SK-N-SH (cell line): ENCODE results near the gene NUSAP1. TPM values are rescaled to one million over a fixed set of nuclear protein-coding genes. Genes with fewer than 3 reads are reported as not detected.

Experiments used
- CTCF ChIA-PET: fragments of 300-600, 350-600 bp; formaldehyde crosslinking; extraction: SDS; loops from one replicate; lab custom pipeline; 2021; lab: Yijun Ruan, JAX
- POLR2A ChIA-PET: fragments of 350-600 bp; sonication (Branson Sonifier 250); formaldehyde crosslinking; extraction: SDS; loops from one replicate; lab custom pipeline; 2020; ENCODE audit warnings: antibody characterized with exemption, inconsistent platforms; lab: Yijun Ruan, JAX
- DNase-seq: peaks from one replicate; pipeline ENCODE4 v3.0.0; 2012
- H2AFZ ChIP-seq: fragments of 200-600 bp; sonication (generic); 2 replicates; pipeline ENCODE4 v1.8.1; 2016; ENCODE audit warnings: antibody characterized with exemption, mild to moderate bottlenecking, low read depth
- H3F3A ChIP-seq: fragments of 200-600 bp; sonication (generic); replicated peaks from 2 replicates; pipeline ENCODE3; 2016; ENCODE audit warnings: antibody characterized with exemption, mild to moderate bottlenecking; ENCODE audit not compliant: insufficient read depth
- H3K27ac ChIP-seq, 2 experiments: fragments of 200-500 bp in 1 of 2; fragments of 200-600 bp in 1 of 2; sonication (Bioruptor generic) in 1 of 2; sonication (generic), shearing (Covaris generic) in 1 of 2; 2 replicates each; pipeline versions ENCODE4 v1.5.1 to v1.6.1; 2014 to 2016; ENCODE audit warnings: low read depth in 2 of 2, inconsistent platforms in 1 of 2, low read length in 1 of 2, mild to moderate bottlenecking in 1 of 2, mixed read lengths in 1 of 2
- H3K27me3 ChIP-seq: fragments of 200-600 bp; sonication (generic), shearing (Covaris generic); 2 replicates; pipeline ENCODE4 v1.6.1; 2016; ENCODE audit warnings: mixed run types; ENCODE audit not compliant: insufficient read depth
- H3K36me3 ChIP-seq, 2 experiments: fragments of 200-500 bp in 1 of 2; fragments of 200-600 bp in 1 of 2; sonication (Bioruptor generic) in 1 of 2; sonication (generic) in 1 of 2; replicated peaks in 1 of 2; 2 replicates each; pipeline versions ENCODE3 to v1.5.1; 2014 to 2016; ENCODE audit warnings: low read length in 1 of 2, mild to moderate bottlenecking in 1 of 2; ENCODE audit not compliant: insufficient read depth in 2 of 2, control insufficient read depth in 1 of 2
- H3K4me1 ChIP-seq, 2 experiments: fragments of 200-500 bp in 1 of 2; fragments of 200-600 bp in 1 of 2; sonication (Bioruptor generic) in 1 of 2; sonication (generic), shearing (Covaris generic) in 1 of 2; 2 replicates each; pipeline versions ENCODE4 v1.5.1 to v1.6.1; 2014 to 2016; ENCODE audit warnings: low read depth in 1 of 2, low read length in 1 of 2, mixed run types in 1 of 2; ENCODE audit not compliant: insufficient read depth in 2 of 2, control insufficient read depth in 1 of 2
- H3K4me2 ChIP-seq: fragments of 200-600 bp; sonication (generic), shearing (Covaris generic); 2 replicates; pipeline ENCODE4 v1.6.1; 2017; ENCODE audit warnings: mixed run types
- H3K4me3 ChIP-seq, 2 experiments: fragments of 200-500 bp in 1 of 2; fragments of 200-600 bp in 1 of 2; sonication (Bioruptor generic) in 1 of 2; sonication (generic), shearing (Covaris generic) in 1 of 2; 2 replicates each; pipeline versions ENCODE4 v1.5.1 to v1.8.1; 2014 to 2016; ENCODE audit warnings: low read depth in 2 of 2, inconsistent platforms in 1 of 2, low read length in 1 of 2, mild to moderate bottlenecking in 1 of 2, mixed read lengths in 1 of 2, moderate library complexity in 1 of 2
- H3K79me2 ChIP-seq: fragments of 200-600 bp; sonication (generic); 2 replicates; pipeline ENCODE4 v1.8.1; 2017; ENCODE audit warnings: mild to moderate bottlenecking; ENCODE audit not compliant: insufficient read depth
- H3K9ac ChIP-seq: fragments of 200-600 bp; sonication (generic); 2 replicates; pipeline ENCODE4 v1.6.1; 2017; ENCODE audit warnings: mixed run types
- H3K9me2 ChIP-seq: fragments of 200-600 bp; sonication (generic); 2 replicates; pipeline ENCODE4 v1.6.1; 2017; ENCODE audit warnings: mixed run types
- H3K9me3 ChIP-seq: fragments of 200-600 bp; sonication (generic); 2 replicates; pipeline ENCODE4 v1.6.1; 2017; ENCODE audit warnings: mixed run types, mild to moderate bottlenecking, moderate library complexity
- H4K20me1 ChIP-seq: fragments of 200-600 bp; sonication (generic); 2 replicates; pipeline ENCODE4 v1.6.1; 2017; ENCODE audit warnings: mild to moderate bottlenecking, mixed run types; ENCODE audit not compliant: insufficient read depth
- EP300 ChIP-seq, 2 experiments: IDR thresholded peaks; 2 replicates each; pipeline versions ENCODE4 v1.4.0 to v1.6.1; 2012; ENCODE audit warnings: borderline replicate concordance in 1 of 2, low read depth in 1 of 2, low read length in 1 of 2
- NFIC ChIP-seq: IDR thresholded peaks from 2 replicates; pipeline ENCODE4 v1.4.0; 2012; ENCODE audit warnings: borderline replicate concordance
- NRF1 ChIP-seq: IDR thresholded peaks from 2 replicates; pipeline ENCODE4 v1.6.1; 2012; ENCODE audit warnings: low read depth, mild to moderate bottlenecking, low read length
- POLR2AphosphoS5 ChIP-seq: IDR thresholded peaks from 2 replicates; pipeline ENCODE4 v1.6.1; 2012; ENCODE audit warnings: low read depth, low read length
- SMC3 ChIP-seq: IDR thresholded peaks from 2 replicates; pipeline ENCODE4 v1.6.1; 2012; ENCODE audit warnings: low read depth, low read length, improper control_type of control experiment
- TCF12 ChIP-seq: IDR thresholded peaks from 2 replicates; pipeline ENCODE4 v1.4.0; 2012
- YY1 ChIP-seq: IDR thresholded peaks from 2 replicates; pipeline ENCODE4 v1.4.0; 2012; ENCODE audit warnings: low read depth, mild to moderate bottlenecking
- ZBTB33 ChIP-seq: IDR thresholded peaks from 2 replicates; pipeline ENCODE4 v1.4.0; 2012; ENCODE audit warnings: low read depth, borderline replicate concordance
- WGBS: methylation state at CpG from one replicate; pipeline ENCODE4 v1.1.6; 2017; ENCODE audit warnings: low lambda C conversion rate; 5-methylcytosine and 5-hydroxymethylcytosine counted together
- polyA plus RNA-seq, 3 experiments: library from polyadenylated mRNA; depleted of rRNA; stranded (reverse); fragments of >200 nt; gene quantifications; 2 replicates each; pipeline ENCODE4 v1.2.3, GENCODE V29; 2012
- TF ChIP-seq, protein P1 (sequence below): IDR thresholded peaks from 2 replicates; pipeline ENCODE4 v1.6.1; 2012; ENCODE audit warnings: mild to moderate bottlenecking, low read depth, low read length, moderate library complexity
- TF ChIP-seq, protein P2 (sequence below): fragments of 200-600 bp; sonication (generic); IDR thresholded peaks from 2 replicates; pipeline ENCODE4 v1.6.1; 2017; ENCODE audit warnings: antibody characterized with exemption, mild to moderate bottlenecking, moderate library complexity
- TF ChIP-seq, protein P3 (sequence below): IDR thresholded peaks from 2 replicates; pipeline ENCODE4 v1.4.0; 2012; ENCODE audit warnings: low read depth, borderline replicate concordance

Gene NUSAP1
- polyA plus RNA-seq, 1 of the 3 experiments (the other 2 are of a cell fraction): 41.1 TPM

DNA sequence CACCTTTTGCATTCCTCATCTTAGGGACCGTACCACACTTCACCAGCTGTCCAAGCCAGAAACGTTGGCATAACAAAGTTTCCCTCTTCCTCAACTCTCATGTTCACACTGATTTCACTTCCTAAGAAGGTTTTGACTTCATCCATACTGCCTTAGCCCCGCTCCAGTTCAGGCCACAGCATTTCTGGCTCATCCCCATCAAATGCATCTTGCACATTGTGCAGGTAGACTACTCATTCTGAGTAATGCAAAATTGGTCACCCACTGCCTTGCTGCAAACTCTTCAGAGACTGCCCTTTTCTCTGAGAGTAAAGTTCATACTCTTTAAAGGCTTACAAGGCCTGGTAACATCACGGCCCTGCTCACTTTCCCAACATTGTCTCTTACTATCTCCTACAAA is 8.8 kb downstream of the NUSAP1 start:
- Histone ChIP-seq H3K27ac (no peak overlapping the region), H3K4me3 (no peak overlapping the region), H3K36me3 (peaks cover 4 to 12% of the 10 kb centered on the region in 2 experiments)
- POLR2A ChIA-PET: no interaction called here
- TF ChIP-seq, protein P1, sequence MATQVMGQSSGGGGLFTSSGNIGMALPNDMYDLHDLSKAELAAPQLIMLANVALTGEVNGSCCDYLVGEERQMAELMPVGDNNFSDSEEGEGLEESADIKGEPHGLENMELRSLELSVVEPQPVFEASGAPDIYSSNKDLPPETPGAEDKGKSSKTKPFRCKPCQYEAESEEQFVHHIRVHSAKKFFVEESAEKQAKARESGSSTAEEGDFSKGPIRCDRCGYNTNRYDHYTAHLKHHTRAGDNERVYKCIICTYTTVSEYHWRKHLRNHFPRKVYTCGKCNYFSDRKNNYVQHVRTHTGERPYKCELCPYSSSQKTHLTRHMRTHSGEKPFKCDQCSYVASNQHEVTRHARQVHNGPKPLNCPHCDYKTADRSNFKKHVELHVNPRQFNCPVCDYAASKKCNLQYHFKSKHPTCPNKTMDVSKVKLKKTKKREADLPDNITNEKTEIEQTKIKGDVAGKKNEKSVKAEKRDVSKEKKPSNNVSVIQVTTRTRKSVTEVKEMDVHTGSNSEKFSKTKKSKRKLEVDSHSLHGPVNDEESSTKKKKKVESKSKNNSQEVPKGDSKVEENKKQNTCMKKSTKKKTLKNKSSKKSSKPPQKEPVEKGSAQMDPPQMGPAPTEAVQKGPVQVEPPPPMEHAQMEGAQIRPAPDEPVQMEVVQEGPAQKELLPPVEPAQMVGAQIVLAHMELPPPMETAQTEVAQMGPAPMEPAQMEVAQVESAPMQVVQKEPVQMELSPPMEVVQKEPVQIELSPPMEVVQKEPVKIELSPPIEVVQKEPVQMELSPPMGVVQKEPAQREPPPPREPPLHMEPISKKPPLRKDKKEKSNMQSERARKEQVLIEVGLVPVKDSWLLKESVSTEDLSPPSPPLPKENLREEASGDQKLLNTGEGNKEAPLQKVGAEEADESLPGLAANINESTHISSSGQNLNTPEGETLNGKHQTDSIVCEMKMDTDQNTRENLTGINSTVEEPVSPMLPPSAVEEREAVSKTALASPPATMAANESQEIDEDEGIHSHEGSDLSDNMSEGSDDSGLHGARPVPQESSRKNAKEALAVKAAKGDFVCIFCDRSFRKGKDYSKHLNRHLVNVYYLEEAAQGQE: no peak
- TF ChIP-seq, protein P2, sequence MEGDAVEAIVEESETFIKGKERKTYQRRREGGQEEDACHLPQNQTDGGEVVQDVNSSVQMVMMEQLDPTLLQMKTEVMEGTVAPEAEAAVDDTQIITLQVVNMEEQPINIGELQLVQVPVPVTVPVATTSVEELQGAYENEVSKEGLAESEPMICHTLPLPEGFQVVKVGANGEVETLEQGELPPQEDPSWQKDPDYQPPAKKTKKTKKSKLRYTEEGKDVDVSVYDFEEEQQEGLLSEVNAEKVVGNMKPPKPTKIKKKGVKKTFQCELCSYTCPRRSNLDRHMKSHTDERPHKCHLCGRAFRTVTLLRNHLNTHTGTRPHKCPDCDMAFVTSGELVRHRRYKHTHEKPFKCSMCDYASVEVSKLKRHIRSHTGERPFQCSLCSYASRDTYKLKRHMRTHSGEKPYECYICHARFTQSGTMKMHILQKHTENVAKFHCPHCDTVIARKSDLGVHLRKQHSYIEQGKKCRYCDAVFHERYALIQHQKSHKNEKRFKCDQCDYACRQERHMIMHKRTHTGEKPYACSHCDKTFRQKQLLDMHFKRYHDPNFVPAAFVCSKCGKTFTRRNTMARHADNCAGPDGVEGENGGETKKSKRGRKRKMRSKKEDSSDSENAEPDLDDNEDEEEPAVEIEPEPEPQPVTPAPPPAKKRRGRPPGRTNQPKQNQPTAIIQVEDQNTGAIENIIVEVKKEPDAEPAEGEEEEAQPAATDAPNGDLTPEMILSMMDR: no peak
- TF ChIP-seq, protein P3, sequence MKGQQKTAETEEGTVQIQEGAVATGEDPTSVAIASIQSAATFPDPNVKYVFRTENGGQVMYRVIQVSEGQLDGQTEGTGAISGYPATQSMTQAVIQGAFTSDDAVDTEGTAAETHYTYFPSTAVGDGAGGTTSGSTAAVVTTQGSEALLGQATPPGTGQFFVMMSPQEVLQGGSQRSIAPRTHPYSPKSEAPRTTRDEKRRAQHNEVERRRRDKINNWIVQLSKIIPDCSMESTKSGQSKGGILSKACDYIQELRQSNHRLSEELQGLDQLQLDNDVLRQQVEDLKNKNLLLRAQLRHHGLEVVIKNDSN: no peak
- TF ChIP-seq TCF12 (no peak), NFIC (no peak), YY1 (no peak), SMC3 (no peak)
- TF ChIP-seq, all 33 proteins: peak for 0
- Histone ChIP-seq H4K20me1 (peaks cover 11% of the 10 kb centered on the region; the same call in 1 of the 2 replicates), H3K27me3 (no peaks in the 10 kb centered on the region), H3K79me2 (peaks cover 98% of the 10 kb centered on the region), H3F3A (no peaks in the 10 kb centered on the region), H2AFZ (no peak overlapping the region), H3K9ac (no peak overlapping the region), H3K4me2 (no peak overlapping the region), H3K4me1 (no peaks in the 10 kb centered on the region), H3K9me2 (no peaks in the 10 kb centered on the region), H3K9me3 (no peaks in the 10 kb centered on the region)
- CTCF ChIA-PET: no interaction called here
- 73% methylated on average over 4 of the region's 4 CpGs for WGBS
- no peak for DNase-seq

- H3K4me1 ChIP-seq: no peaks in the 10 kb centered on the region
- no peak overlapping the region for H3K9ac ChIP-seq
- H3F3A ChIP-seq: no peaks in the 10 kb centered on the region
- ChIA-PET POLR2A (no interaction called here), CTCF (no interaction called here)
- DNase-seq: no peak
- peaks cover 68% of the 10 kb centered on the region for H3K79me2 ChIP-seq
- no peak overlapping the region for H2AFZ ChIP-seq
- H3K9me2 ChIP-seq: no peaks in the 10 kb centered on the region
- H3K4me3 ChIP-seq: no peak overlapping the region
- no peak overlapping the region for H3K27ac ChIP-seq
- WGBS: 100% methylated on average over 5 of the region's 5 CpGs
- H3K27me3 ChIP-seq: no peaks in the 10 kb centered on the region
- H4K20me1 ChIP-seq: no peaks in the 10 kb centered on the region
- TF ChIP-seq EP300 (IDR thresholded peaks at IDR 0.05; ENCODE audit: borderline replicate concordance in 1 of 2, low read depth in 1 of 2, low read length in 1 of 2): no peak
- TF ChIP-seq ZBTB33: no peak
- TF ChIP-seq NFIC: no peak
- TF ChIP-seq POLR2AphosphoS5: no peak
- no peak for TF ChIP-seq NRF1
- H3K9me3 ChIP-seq: no peaks in the 10 kb centered on the region
- peaks cover 4 to 34% of the 10 kb centered on the region in 2 experiments for H3K36me3 ChIP-seq
- H3K4me2 ChIP-seq: no peak overlapping the region
Observed at GRCh38 chr15:41347236-41347635, 14.6 kb downstream of the NUSAP1 start.
